Smooth muscle cell (in vitro differentiated cells): ENCODE data around the gene MTHFR. TPM values are rescaled to one million over a fixed set of nuclear protein-coding genes. Genes with fewer than 3 reads are reported as not detected.

Experiments used
- DNase-seq: peaks from one replicate; lab custom pipeline; 2025; ENCODE audit not compliant: unreplicated experiment; lab: John Stamatoyannopoulos, UW
- H2AFZ ChIP-seq: fragments of 200-600 bp; sonication (generic); 2 replicates; pipeline ENCODE4 v1.6.0; 2016; ENCODE audit warnings: antibody characterized with exemption, low read depth, mild to moderate bottlenecking
- H3F3A ChIP-seq: fragments of 200-600 bp; sonication (generic); 2 replicates; pipeline ENCODE4 v1.6.0; 2017; ENCODE audit warnings: antibody characterized with exemption, low read depth
- H3K27ac ChIP-seq: fragments of 200-600 bp; sonication (generic); 2 replicates; pipeline ENCODE4 v1.5.1; 2016; ENCODE audit warnings: low read depth, mild to moderate bottlenecking
- H3K27me3 ChIP-seq: fragments of 200-600 bp; sonication (generic); 2 replicates; pipeline ENCODE4 v1.6.1; 2016; ENCODE audit warnings: low read depth, mild to moderate bottlenecking
- H3K36me3 ChIP-seq: fragments of 200-600 bp; sonication (generic); 2 replicates; pipeline ENCODE4 v1.5.1; 2016; ENCODE audit warnings: low read depth
- H3K4me1 ChIP-seq: fragments of 200-600 bp; sonication (generic); 2 replicates; pipeline ENCODE4 v1.5.1; 2016; ENCODE audit warnings: low read depth
- H3K4me2 ChIP-seq: fragments of 200-600 bp; sonication (generic); 2 replicates; pipeline ENCODE4 v1.6.0; 2016; ENCODE audit warnings: mild to moderate bottlenecking
- H3K4me3 ChIP-seq: fragments of 200-600 bp; sonication (generic); 2 replicates; pipeline ENCODE4 v1.5.1; 2016; ENCODE audit warnings: mild to moderate bottlenecking
- H3K79me2 ChIP-seq: fragments of 200-600 bp; sonication (generic); 2 replicates; pipeline ENCODE4 v1.6.0; 2016; ENCODE audit warnings: low read depth, mild to moderate bottlenecking
- H3K9ac ChIP-seq: fragments of 200-600 bp; sonication (generic); 2 replicates; pipeline ENCODE4 v1.6.0; 2016; ENCODE audit warnings: low read depth
- H3K9me3 ChIP-seq: fragments of 200-600 bp; sonication (generic); replicated peaks from 2 replicates; pipeline ENCODE4 v1.5.1; 2016; ENCODE audit warnings: low read depth
- H4K20me1 ChIP-seq: fragments of 200-600 bp; sonication (generic); 2 replicates; pipeline ENCODE4 v1.6.0; 2016; ENCODE audit warnings: low read depth
- WGBS: methylation state at CpG from one replicate; pipeline ENCODE4 v1.1.7; 2016; ENCODE audit warnings: low lambda C conversion rate; 5-methylcytosine and 5-hydroxymethylcytosine counted together
- polyA plus RNA-seq: library from polyadenylated mRNA; unstranded; fragments of >200 nt; fragmentation: Nextera tagmentation; extraction: Ambion mirVana; gene quantifications from 2 replicates; pipeline ENCODE4 v1.2.1, GENCODE V29; 2016
- small RNA-seq: library from RNA; depleted of rRNA; stranded (forward); fragments of <200 nt; gene quantifications from one replicate; pipeline ENCODE3, GENCODE V24; 2014
- total RNA-seq: library from RNA; depleted of rRNA; stranded (reverse); fragments of >200 nt; gene quantifications from 2 replicates; pipeline ENCODE4 v1.2.3, GENCODE V29; 2014
- TF ChIP-seq, protein P1 (sequence below): fragments of 200-600 bp; sonication (generic); IDR thresholded peaks from 2 replicates; pipeline ENCODE4 v1.5.1; 2017; ENCODE audit warnings: borderline replicate concordance, mild to moderate bottlenecking, antibody characterized with exemption; ENCODE audit not compliant: insufficient read depth, poor library complexity, severe bottlenecking

MTHFR gene
- total and polyA plus RNA-seq, 2 experiments from 2014 or later: 6.1 to 15.2 TPM

DNA sequence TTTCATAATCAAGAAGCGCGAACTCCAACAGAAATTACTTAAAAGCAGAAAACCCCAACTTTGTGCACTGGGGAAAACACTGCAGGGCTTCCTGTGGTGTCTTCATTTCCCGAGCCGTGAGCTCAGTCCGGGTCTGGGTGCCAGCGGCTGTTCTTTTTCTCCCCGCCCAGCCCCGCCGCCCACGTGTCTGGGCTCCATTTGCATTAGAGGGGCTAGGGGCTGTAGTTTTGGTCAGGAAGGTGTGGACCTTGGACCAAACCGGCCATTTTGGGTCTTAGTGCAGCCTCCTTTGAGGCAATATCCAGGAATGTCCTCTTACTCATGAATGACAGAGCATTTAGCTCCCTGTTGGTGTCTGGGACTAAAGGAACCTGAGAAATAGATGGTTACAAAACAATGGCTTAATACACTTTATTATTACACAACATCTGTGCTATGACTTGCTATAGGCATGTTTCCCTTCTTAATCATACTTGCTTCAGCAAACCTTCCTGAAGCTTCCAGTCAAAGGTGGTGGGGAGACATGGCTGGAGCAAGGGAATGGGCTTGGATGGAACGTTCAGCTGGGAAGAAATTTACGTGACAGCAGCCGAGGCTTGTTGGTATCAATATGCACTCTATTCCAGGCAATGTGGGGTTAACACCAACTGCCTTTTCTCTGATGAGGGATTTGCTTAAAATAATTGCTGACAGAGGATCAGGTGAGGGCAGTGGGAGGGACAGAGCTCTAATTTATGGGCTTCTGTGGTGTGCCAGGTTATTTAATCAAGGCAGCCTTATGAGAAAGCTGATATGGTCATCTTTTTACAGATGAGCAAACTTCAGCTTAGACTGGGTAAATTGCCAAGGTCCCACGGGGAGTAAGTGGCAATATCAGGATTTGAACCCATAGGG is 68.8 kb downstream of the MTHFR start:
- TF ChIP-seq, protein P1, sequence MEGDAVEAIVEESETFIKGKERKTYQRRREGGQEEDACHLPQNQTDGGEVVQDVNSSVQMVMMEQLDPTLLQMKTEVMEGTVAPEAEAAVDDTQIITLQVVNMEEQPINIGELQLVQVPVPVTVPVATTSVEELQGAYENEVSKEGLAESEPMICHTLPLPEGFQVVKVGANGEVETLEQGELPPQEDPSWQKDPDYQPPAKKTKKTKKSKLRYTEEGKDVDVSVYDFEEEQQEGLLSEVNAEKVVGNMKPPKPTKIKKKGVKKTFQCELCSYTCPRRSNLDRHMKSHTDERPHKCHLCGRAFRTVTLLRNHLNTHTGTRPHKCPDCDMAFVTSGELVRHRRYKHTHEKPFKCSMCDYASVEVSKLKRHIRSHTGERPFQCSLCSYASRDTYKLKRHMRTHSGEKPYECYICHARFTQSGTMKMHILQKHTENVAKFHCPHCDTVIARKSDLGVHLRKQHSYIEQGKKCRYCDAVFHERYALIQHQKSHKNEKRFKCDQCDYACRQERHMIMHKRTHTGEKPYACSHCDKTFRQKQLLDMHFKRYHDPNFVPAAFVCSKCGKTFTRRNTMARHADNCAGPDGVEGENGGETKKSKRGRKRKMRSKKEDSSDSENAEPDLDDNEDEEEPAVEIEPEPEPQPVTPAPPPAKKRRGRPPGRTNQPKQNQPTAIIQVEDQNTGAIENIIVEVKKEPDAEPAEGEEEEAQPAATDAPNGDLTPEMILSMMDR: no peak
- Histone ChIP-seq H3K4me3 (peak overlapping the region; percentile 88), H3F3A (peaks cover 4% of the 10 kb centered on the region), H3K27me3 (no peaks in the 10 kb centered on the region), H3K9me3 (no peaks in the 10 kb centered on the region), H3K4me1 (peaks cover 14% of the 10 kb centered on the region), H3K4me2 (peak overlapping the region; percentile 98), H3K79me2 (no peaks in the 10 kb centered on the region), H3K36me3 (no peaks in the 10 kb centered on the region), H2AFZ (peak overlapping the region; percentile 93), H3K27ac (peak overlapping the region; percentile 67), H4K20me1 (peaks cover 13% of the 10 kb centered on the region), H3K9ac (peak overlapping the region; percentile 76)
- 20% methylated on average over 15 of the region's 15 CpGs for WGBS
- DNase-seq: no peak

DNA sequence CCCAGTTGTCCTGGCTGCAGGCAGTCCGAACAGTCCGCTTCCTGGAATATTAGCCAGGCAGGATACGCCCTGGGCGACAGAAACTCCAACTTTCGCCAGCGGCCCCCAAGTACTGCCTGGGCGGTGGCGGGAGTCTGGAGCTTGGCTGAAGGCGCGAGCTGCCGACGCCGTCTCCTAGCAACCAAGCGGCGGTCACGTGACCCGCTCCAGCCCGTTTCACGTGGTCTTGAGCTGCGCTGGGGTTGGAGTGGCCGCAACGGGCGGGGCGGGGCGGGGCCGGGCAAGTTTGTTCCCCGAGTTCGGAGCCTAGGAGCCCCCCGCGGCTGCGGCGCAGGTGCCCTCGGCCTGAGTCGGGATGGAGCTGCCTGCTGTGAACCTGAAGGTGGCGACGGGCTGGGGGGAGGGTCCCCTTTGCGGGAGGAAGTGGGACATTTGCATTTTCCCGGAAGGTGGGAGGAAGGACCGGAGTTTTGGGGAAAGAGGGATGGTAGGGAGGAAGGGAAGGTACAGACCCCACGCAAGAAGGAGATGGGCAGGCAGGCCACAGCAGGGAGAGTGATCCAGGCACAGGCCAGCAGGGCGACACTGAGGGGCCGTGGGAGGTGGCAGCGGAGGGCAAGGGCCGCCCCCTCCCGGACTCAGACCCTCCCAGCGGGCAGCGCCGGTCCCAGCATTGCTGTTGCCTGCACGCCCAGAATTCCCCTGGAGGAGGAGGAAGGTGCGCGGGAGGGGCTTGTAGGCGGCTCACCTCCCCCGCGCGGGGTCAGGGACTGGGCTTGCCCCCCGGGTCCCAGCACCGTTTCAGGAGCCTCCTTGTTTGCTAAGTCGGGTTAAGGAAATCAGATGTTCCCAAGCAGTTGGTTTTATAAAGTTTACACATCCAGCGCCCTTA is 69.7 kb downstream of the MTHFR start, which contains the start of gene AGTRAP:
Gene AGTRAP (plus strand): TSS at position 283 of the 892 bp plus-strand sequence. CDS start 73 bp downstream, at position 356.
- 2% methylated on average over 51 of the region's 59 CpGs for WGBS
- Histone ChIP-seq H3K27me3 (no peaks in the 10 kb centered on the region), H3K36me3 (no peaks in the 10 kb centered on the region), H3F3A (peaks cover 4% of the 10 kb centered on the region), H3K4me2 (peak within 1 kb of the TSS; percentile 98), H3K9me3 (no peaks in the 10 kb centered on the region), H3K4me1 (peaks cover 16% of the 10 kb centered on the region), H3K4me3 (peak within 1 kb of the TSS; percentile 88), H4K20me1 (peaks cover 4% of the 10 kb centered on the region), H3K9ac (peak within 1 kb of the TSS; percentile 76), H2AFZ (peak within 1 kb of the TSS; percentile 93), H3K79me2 (no peaks in the 10 kb centered on the region), H3K27ac (peak within 1 kb of the TSS; percentile 67)
- peak; percentile 83 for DNase-seq
- TF ChIP-seq, protein P1: no peak

Small RNAs within 50 kb of the gene (small RNA-seq; reads per million reads assigned to genes)
- gene RF02156 (not detected), gene RF02157 (not detected), gene RF02158 (not detected)

Other genes with a start within 250 kb of the MTHFR start
- 4.6 and 15.6 TPM in 2 replicates for gene FBXO2, start 151.5 kb downstream of the MTHFR start, total RNA-seq
- gene FBXO2, start 151.5 kb downstream of the MTHFR start, polyA plus RNA-seq: 15.5 and 34.8 TPM in 2 replicates
- gene FBXO44, start 151.1 kb downstream of the MTHFR start, total RNA-seq: 9.0 and 10.4 TPM in 2 replicates
- gene FBXO44, start 151.1 kb downstream of the MTHFR start, polyA plus RNA-seq: 16.2 and 20.8 TPM in 2 replicates
- gene FBXO6, start 141.8 kb downstream of the MTHFR start, total RNA-seq: 4.3 and 7.4 TPM in 2 replicates
- gene FBXO6, start 141.8 kb downstream of the MTHFR start, polyA plus RNA-seq: 12.8 and 13.2 TPM in 2 replicates
- 34.0 and 46.0 TPM in 2 replicates for gene MAD2L2, start 124.8 kb downstream of the MTHFR start, total RNA-seq
- gene MAD2L2, start 124.8 kb downstream of the MTHFR start, polyA plus RNA-seq: 81.2 and 87.4 TPM in 2 replicates
- 0.09 TPM in 1 of 2 replicates, not detected in the other for gene DRAXIN, start 114.3 kb downstream of the MTHFR start, total RNA-seq
- 0.15 and 0.27 TPM in 2 replicates for gene DRAXIN, start 114.3 kb downstream of the MTHFR start, polyA plus RNA-seq
- 30.9 and 32.0 TPM in 2 replicates for gene AGTRAP, start 69.8 kb downstream of the MTHFR start, total RNA-seq
- gene AGTRAP, start 69.8 kb downstream of the MTHFR start, polyA plus RNA-seq: 67.8 and 76.8 TPM in 2 replicates
- not detected in 2 replicates for gene C1orf167, start 43.8 kb downstream of the MTHFR start, total RNA-seq
- gene C1orf167, start 43.8 kb downstream of the MTHFR start, polyA plus RNA-seq: 0.70 TPM in 1 of 2 replicates, not detected in the other
- 8.4 and 13.6 TPM in 2 replicates for gene CLCN6, start 227 bp upstream of the MTHFR start, total RNA-seq
- gene CLCN6, start 227 bp upstream of the MTHFR start, polyA plus RNA-seq: 9.9 and 14.8 TPM in 2 replicates
- gene NPPA, start 41.8 kb upstream of the MTHFR start, total RNA-seq: not detected in 2 replicates
- gene NPPA, start 41.8 kb upstream of the MTHFR start, polyA plus RNA-seq: 0.48 and 1.4 TPM in 2 replicates
- gene NPPB, start 53.0 kb upstream of the MTHFR start, total RNA-seq: 6.7 and 9.5 TPM in 2 replicates
- gene NPPB, start 53.0 kb upstream of the MTHFR start, polyA plus RNA-seq: 9.6 and 12.2 TPM in 2 replicates
- gene KIAA2013, start 120.5 kb upstream of the MTHFR start, total RNA-seq: 41.0 and 41.3 TPM in 2 replicates
- 70.9 and 71.6 TPM in 2 replicates for gene KIAA2013, start 120.5 kb upstream of the MTHFR start, polyA plus RNA-seq
- gene PLOD1, start 128.8 kb upstream of the MTHFR start, total RNA-seq: 292 and 362 TPM in 2 replicates
- 425 and 559 TPM in 2 replicates for gene PLOD1, start 128.8 kb upstream of the MTHFR start, polyA plus RNA-seq
- 30.0 and 34.2 TPM in 2 replicates for gene MFN2, start 174.5 kb upstream of the MTHFR start, total RNA-seq
- 39.7 and 42.8 TPM in 2 replicates for gene MFN2, start 174.5 kb upstream of the MTHFR start, polyA plus RNA-seq
- 18.9 and 24.0 TPM in 2 replicates for gene MIIP, start 213.5 kb upstream of the MTHFR start, total RNA-seq
- 63.3 and 66.5 TPM in 2 replicates for gene MIIP, start 213.5 kb upstream of the MTHFR start, polyA plus RNA-seq